Adrenal gland (tissue), 12 donors: ENCODE data around the gene TNRC6B. TPM values are rescaled to one million over a fixed set of nuclear protein-coding genes. Genes with fewer than 3 reads are reported as not detected.
"Not testable (repeated sequence)": the region's sequence is repeated elsewhere in the genome, so short reads cannot be mapped to it uniquely, and the experiment has no call there.

Experiments used
- DNase-seq, 7 donors: peaks; one replicate each; pipeline ENCODE4 v3.0.0-alpha.2; 2019 to 2020
- H3K27ac ChIP-seq, 5 donors: fragments of 200-600 bp; sonication (generic) in 4 of 5; 1 replicate in 3 of 5; 2 replicates in 2 of 5; pipeline versions ENCODE4 v1.5.1 to v1.8.0; 2016 to 2020; ENCODE audit warnings: mild to moderate bottlenecking in 1 of 5
- H3K27me3 ChIP-seq: fragments of 200-600 bp; 2 replicates; pipeline ENCODE4 v1.8.0; 2021
- H3K36me3 ChIP-seq, 2 donors: fragments of 200-600 bp; replicated peaks in 1 of 2; 1 replicate in 1 of 2; 2 replicates in 1 of 2; pipeline versions ENCODE4 v1.5.1 to v1.8.0; 2018 to 2022
- H3K4me1 ChIP-seq, 2 donors: fragments of 200-600 bp; replicated peaks in 1 of 2; 1 replicate in 1 of 2; 2 replicates in 1 of 2; pipeline versions ENCODE4 v1.5.1 to v1.8.0; 2018 to 2021
- H3K4me3 ChIP-seq, 4 donors: fragments of 200-600 bp; sonication (generic) in 3 of 4; one replicate each; pipeline ENCODE4 v1.5.1; 2016 to 2018
- H3K9me3 ChIP-seq, 3 donors: fragments of 200-600 bp; sonication (generic) in 1 of 3; replicated peaks in 1 of 3; 1 replicate in 2 of 3; 2 replicates in 1 of 3; pipeline versions ENCODE4 v1.5.1 to v1.8.0; 2016 to 2021
- CTCF ChIP-seq, 6 experiments: fragments of 450-650 bp in 4 of 6; fragments of 200-600 bp in 2 of 6; sonication (generic) in 1 of 6; IDR thresholded peaks; 1 replicate in 5 of 6; 2 replicates in 1 of 6; pipeline versions ENCODE4 v1.5.1 to v1.8.0; 2016 to 2021; ENCODE audit warnings: antibody characterized with exemption in 6 of 6, mild to moderate bottlenecking in 2 of 6, moderate library complexity in 1 of 6
- POLR2A ChIP-seq, 2 donors: fragments of 450-650 bp; IDR thresholded peaks; one replicate each; pipeline ENCODE4 v1.6.1; 2017; ENCODE audit warnings: antibody characterized with exemption in 2 of 2, mild to moderate bottlenecking in 2 of 2, moderate library complexity in 1 of 2
- WGBS, 4 donors: extraction: QIAGEN DNeasy Blood & Tissue Kit in 2 of 4; methylation state at CpG; one replicate each; pipeline versions ENCODE4 v1.1.5 to v1.1.7; 2013 to 2017; 5-methylcytosine and 5-hydroxymethylcytosine counted together
- intact Hi-C, 2 donors: fragments of 100-400 bp; cut with DNase I; formaldehyde crosslinking; loops; one replicate each; pipeline versions ENCODE4 v1.14.1 to v1.15.0; 2022 to 2023
- polyA plus RNA-seq, 3 donors: library from polyadenylated mRNA; stranded (reverse); fragments of 200-250 nt in 2 of 3; fragments of 350-450 nt in 1 of 3; fragmentation: Illumina TruSeq in 1 of 3; extraction: RNeasy Lipid Tissue Mini Kit (QIAGEN cat#74804) in 1 of 3; gene quantifications; one replicate each; pipeline ENCODE4 v1.2.3, GENCODE V29; 2013 to 2014
- total RNA-seq, 9 donors: library from RNA; depleted of rRNA in 4 of 9; stranded (reverse); fragments of >200 nt in 4 of 9; fragments of 120-200 nt in 1 of 9; fragmentation: NEBNext Ultra II Directional in 1 of 9; extraction: Animal tissue kit (Norgen Biotek cat#: 25700) in 1 of 9; gene quantifications; one replicate each; pipeline versions ENCODE4 v1.1.0 to v1.2.4, GENCODE V29; 2013 to 2023
- donor health status: healthy with polysubstance abuse.
- donor health status: Bipolar disorder and iron deficiency.
- donor health status: DM: yes; HTN: yes; CAD: no.
- donor health status: DM: no; HTN: no; CAD: no.
- donor health status: DM: no; HTN: no; CAD: no.
- donor health status: DM: yes; HTN: yes; CAD: no.

The TNRC6B gene
- total and polyA plus RNA-seq, 12 donors: 2.8 to 57.6 (median 32.8) TPM

DNA sequence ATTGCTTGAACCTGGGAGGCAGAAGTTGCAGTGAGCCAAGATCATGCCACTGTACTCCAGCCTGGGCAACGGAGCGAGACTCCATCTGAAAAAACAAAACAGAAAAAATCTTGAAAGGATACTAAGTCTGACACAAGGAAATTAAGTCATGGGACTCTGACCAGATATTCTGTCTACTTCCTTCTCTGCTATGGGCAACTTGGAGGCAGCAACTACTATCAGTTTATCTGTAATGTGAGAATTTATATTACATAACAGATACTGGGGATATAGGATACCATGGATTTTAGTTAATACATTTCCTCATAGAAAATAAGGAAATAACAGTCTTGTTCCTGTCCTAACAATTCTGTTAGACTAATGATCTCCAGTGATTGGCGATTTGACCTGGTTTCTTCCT is 191.1 kb downstream of the TNRC6B start:
- no peak for DNase-seq
- Histone ChIP-seq H3K4me1 (peaks cover 9 to 22% of the 10 kb centered on the region in 2 donors), H3K36me3 (peaks cover 0 to 34% of the 10 kb centered on the region in 2 donors), H3K27me3 (no peaks in the 10 kb centered on the region), H3K9me3 (no peaks in the 10 kb centered on the region), H3K4me3 (no peak overlapping the region), H3K27ac (no peak overlapping the region)
- WGBS, 4 donors: 81 to 85% (median 82%) methylated on average over 3 of the region's 3 CpGs
- intact Hi-C loops: no loop called here
- TF ChIP-seq CTCF (IDR thresholded peaks at IDR 0.05) (no peak), POLR2A (IDR thresholded peaks at IDR 0.05) (no peak)

GRCh38 chr22:40374567-40374966 is 196.8 kb downstream of the TNRC6B start:
- no peaks in the 10 kb centered on the region for H3K9me3 ChIP-seq
- no peaks in the 10 kb centered on the region for H3K27me3 ChIP-seq
- intact Hi-C loops: no loop called here
- no peak for TF ChIP-seq POLR2A (IDR thresholded peaks at IDR 0.05)
- no peak for DNase-seq
- WGBS, 4 donors: 89 to 100% (median 93%) methylated on average over 5 to 8 of the region's 8 CpGs
- H3K36me3 ChIP-seq: no peaks in the 10 kb centered on the region
- H3K27ac ChIP-seq: no peak overlapping the region
- peaks cover 9 to 22% of the 10 kb centered on the region in 2 donors for H3K4me1 ChIP-seq
- H3K4me3 ChIP-seq: no peak overlapping the region

GRCh38 chr22:40376149-40376548 is 198.4 kb downstream of the TNRC6B start:
- intact Hi-C loops: no loop called here
- Histone ChIP-seq H3K4me1 (peaks cover 9 to 21% of the 10 kb centered on the region in 2 donors), H3K4me3 (no peak overlapping the region), H3K9me3 (no peaks in the 10 kb centered on the region), H3K36me3 (no peaks in the 10 kb centered on the region), H3K27ac (no peak overlapping the region), H3K27me3 (no peaks in the 10 kb centered on the region)
- no peak for TF ChIP-seq POLR2A (IDR thresholded peaks at IDR 0.05)
- no peak for TF ChIP-seq CTCF (IDR thresholded peaks at IDR 0.05)
- WGBS, 4 donors: 78 to 94% (median 86%) methylated on average over 5 of the region's 5 CpGs
- no peak for DNase-seq

DNA sequence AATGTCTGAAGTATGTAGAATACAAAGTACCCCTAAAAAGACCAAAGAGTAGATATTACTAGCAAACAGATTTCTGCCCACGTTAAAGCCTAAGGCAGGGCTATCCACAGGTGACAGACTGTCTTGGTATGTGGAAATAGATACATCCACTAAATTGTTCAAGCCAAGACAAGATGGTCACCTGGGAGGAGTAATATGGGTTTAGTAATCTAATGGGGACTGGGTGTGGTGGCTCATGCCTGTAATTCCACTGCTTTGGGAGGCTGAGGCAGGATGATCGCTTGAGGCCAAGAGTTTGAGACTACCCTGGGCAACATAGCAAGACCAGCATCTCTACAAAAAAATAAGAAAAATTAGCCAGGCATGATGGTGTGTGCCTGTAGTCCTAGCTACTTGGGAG is 200.2 kb downstream of the TNRC6B start:
- intact Hi-C loops: no loop called here
- no peak for DNase-seq
- Histone ChIP-seq H3K4me1 (peaks cover 2 to 6% of the 10 kb centered on the region in 2 donors), H3K36me3 (no peaks in the 10 kb centered on the region), H3K4me3 (no peak overlapping the region), H3K27me3 (no peaks in the 10 kb centered on the region), H3K9me3 (no peaks in the 10 kb centered on the region), H3K27ac (no peak overlapping the region)
- 96 to 98% (median 97%) methylated on average over 2 of the region's 2 CpGs for WGBS, 4 donors
- no peak for TF ChIP-seq CTCF (IDR thresholded peaks at IDR 0.05)
- TF ChIP-seq POLR2A (IDR thresholded peaks at IDR 0.05): no peak

DNA sequence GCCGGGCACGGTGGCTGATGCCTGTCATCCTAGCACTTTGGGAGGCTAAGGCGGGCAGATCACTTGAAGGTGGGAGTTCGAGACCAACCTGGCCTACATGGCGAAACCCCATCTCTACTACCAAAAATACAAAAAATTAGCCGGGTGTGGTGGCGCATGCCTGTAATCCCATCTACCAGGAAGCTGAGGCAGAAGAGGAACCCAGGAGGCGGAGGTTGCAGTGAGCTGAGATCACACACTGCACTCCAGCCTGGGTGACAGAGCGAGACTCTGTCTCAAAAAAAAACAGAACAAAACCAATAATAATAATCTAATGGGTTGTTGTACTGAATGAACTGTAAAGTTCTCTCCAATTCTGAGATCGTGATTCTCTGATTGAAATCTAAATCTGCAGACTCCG is 200.7 kb downstream of the TNRC6B start:
- H3K27me3 ChIP-seq, intact Hi-C loops: not testable (repeated sequence)

More for the DNA sequence above, 200.7 kb downstream of the TNRC6B start:
- not testable (repeated sequence) for H3K27ac ChIP-seq, H3K4me1 ChIP-seq, DNase-seq, H3K9me3 ChIP-seq, H3K4me3 ChIP-seq, H3K36me3 ChIP-seq
- 82 to 91% (median 89%) methylated on average over 11 of the region's 11 CpGs for WGBS, 4 donors
